MM.1S (cell line): ENCODE results near the gene BATF3.

Experiments used
- DNase-seq: peaks from one replicate; pipeline ENCODE4 v3.0.0-alpha.2; 2015
- H2AFZ ChIP-seq: fragments of 300-600 bp; sonication (generic); 2 replicates; pipeline ENCODE4 v1.6.0; 2016; ENCODE audit warnings: antibody characterized with exemption, low read length
- H3F3A ChIP-seq: fragments of 300-600 bp; sonication (generic); 2 replicates; pipeline ENCODE4 v1.6.1; 2016; ENCODE audit warnings: mild to moderate bottlenecking, antibody characterized with exemption, low read length, moderate library complexity, mixed read lengths; ENCODE audit not compliant: insufficient read depth
- H3K27ac ChIP-seq: fragments of 300-600 bp; sonication (generic); 2 replicates; pipeline ENCODE4 v1.5.1; 2016; ENCODE audit warnings: mild to moderate bottlenecking, low read length
- H3K27me3 ChIP-seq: fragments of 300-600 bp; sonication (generic); replicated peaks from 2 replicates; pipeline ENCODE4 v1.6.0; 2016; ENCODE audit warnings: low read length; ENCODE audit not compliant: insufficient read depth
- H3K36me3 ChIP-seq: fragments of 300-600 bp; sonication (generic); replicated peaks from 2 replicates; pipeline ENCODE4 v1.6.1; 2016; ENCODE audit warnings: mild to moderate bottlenecking, low read length, mixed read lengths; ENCODE audit not compliant: insufficient read depth
- H3K4me1 ChIP-seq: fragments of 300-600 bp; sonication (generic); 2 replicates; pipeline ENCODE4 v1.6.1; 2016; ENCODE audit warnings: low read length, mixed read lengths
- H3K4me2 ChIP-seq: fragments of 300-600 bp; sonication (generic); 2 replicates; pipeline ENCODE4 v1.6.0; 2016; ENCODE audit warnings: low read depth, low read length
- H3K4me3 ChIP-seq: fragments of 300-600 bp; sonication (generic); 2 replicates; pipeline ENCODE4 v1.5.1; 2016; ENCODE audit warnings: low read length, mixed read lengths
- H3K79me2 ChIP-seq: fragments of 300-600 bp; sonication (generic); 2 replicates; pipeline ENCODE4 v1.6.1; 2016; ENCODE audit warnings: mixed run types, low read length, mixed read lengths
- H3K9ac ChIP-seq: fragments of 300-600 bp; sonication (generic); 2 replicates; pipeline ENCODE4 v1.6.1; 2016; ENCODE audit warnings: low read length, mixed read lengths
- H3K9me2 ChIP-seq: fragments of 300-600 bp; sonication (generic); replicated peaks from 2 replicates; pipeline ENCODE4 v1.6.1; 2016; ENCODE audit warnings: mild to moderate bottlenecking, low read length, mixed read lengths; ENCODE audit not compliant: insufficient read depth
- H3K9me3 ChIP-seq: fragments of 300-600 bp; sonication (generic); replicated peaks from 2 replicates; pipeline ENCODE4 v1.6.1; 2016; ENCODE audit warnings: mild to moderate bottlenecking, low read length, mixed read lengths; ENCODE audit not compliant: insufficient read depth
- H4K20me1 ChIP-seq: fragments of 300-600 bp; sonication (generic); 2 replicates; pipeline ENCODE4 v1.6.1; 2016; ENCODE audit warnings: mild to moderate bottlenecking, low read length, moderate library complexity, mixed read lengths; ENCODE audit not compliant: insufficient read depth
- EZH2 ChIP-seq: fragments of 300-600 bp; sonication (generic); optimal IDR thresholded peaks from 2 replicates; pipeline ENCODE3; 2017; ENCODE audit warnings: low read depth, mild to moderate bottlenecking, antibody characterized with exemption, low read length, mixed read lengths
- EZH2phosphoT487 ChIP-seq: fragments of 300-600 bp; sonication (generic); IDR thresholded peaks from 2 replicates; pipeline ENCODE4 v1.6.1; 2018; ENCODE audit warnings: antibody characterized with exemption, low read length
- TF ChIP-seq, protein P1 (sequence below): fragments of 300-600 bp; sonication (generic); IDR thresholded peaks from 2 replicates; pipeline ENCODE4 v1.5.1; 2016; ENCODE audit warnings: antibody characterized with exemption, low read length, mixed read lengths

BATF3 gene

GRCh38 chr1:212638492-212639151 lies 61.0 kb downstream of the BATF3 start:
- H3K9me2 ChIP-seq, result no peaks in the 10 kb centered on the region
- H3K4me1 ChIP-seq, result peaks cover 34% of the 10 kb centered on the region
- H3K27me3 ChIP-seq, result no peaks in the 10 kb centered on the region
- H4K20me1 ChIP-seq, result no peaks in the 10 kb centered on the region
- H3K4me3 ChIP-seq, result no peak overlapping the region
- H3F3A ChIP-seq, result peaks cover 30% of the 10 kb centered on the region
- no peaks in the 10 kb centered on the region for H3K36me3 ChIP-seq
- H3K4me2 ChIP-seq, result no peak overlapping the region
- no peaks in the 10 kb centered on the region for H3K79me2 ChIP-seq
- no peaks in the 10 kb centered on the region for H3K9me3 ChIP-seq
- H3K9ac ChIP-seq, result no peak overlapping the region
- no peak for TF ChIP-seq EZH2phosphoT487
- TF ChIP-seq, protein P1, sequence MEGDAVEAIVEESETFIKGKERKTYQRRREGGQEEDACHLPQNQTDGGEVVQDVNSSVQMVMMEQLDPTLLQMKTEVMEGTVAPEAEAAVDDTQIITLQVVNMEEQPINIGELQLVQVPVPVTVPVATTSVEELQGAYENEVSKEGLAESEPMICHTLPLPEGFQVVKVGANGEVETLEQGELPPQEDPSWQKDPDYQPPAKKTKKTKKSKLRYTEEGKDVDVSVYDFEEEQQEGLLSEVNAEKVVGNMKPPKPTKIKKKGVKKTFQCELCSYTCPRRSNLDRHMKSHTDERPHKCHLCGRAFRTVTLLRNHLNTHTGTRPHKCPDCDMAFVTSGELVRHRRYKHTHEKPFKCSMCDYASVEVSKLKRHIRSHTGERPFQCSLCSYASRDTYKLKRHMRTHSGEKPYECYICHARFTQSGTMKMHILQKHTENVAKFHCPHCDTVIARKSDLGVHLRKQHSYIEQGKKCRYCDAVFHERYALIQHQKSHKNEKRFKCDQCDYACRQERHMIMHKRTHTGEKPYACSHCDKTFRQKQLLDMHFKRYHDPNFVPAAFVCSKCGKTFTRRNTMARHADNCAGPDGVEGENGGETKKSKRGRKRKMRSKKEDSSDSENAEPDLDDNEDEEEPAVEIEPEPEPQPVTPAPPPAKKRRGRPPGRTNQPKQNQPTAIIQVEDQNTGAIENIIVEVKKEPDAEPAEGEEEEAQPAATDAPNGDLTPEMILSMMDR, result no peak
- TF ChIP-seq EZH2, result no peak
- no peak for DNase-seq
- H3K27ac ChIP-seq, result no peak overlapping the region
- no peak overlapping the region for H2AFZ ChIP-seq

DNA sequence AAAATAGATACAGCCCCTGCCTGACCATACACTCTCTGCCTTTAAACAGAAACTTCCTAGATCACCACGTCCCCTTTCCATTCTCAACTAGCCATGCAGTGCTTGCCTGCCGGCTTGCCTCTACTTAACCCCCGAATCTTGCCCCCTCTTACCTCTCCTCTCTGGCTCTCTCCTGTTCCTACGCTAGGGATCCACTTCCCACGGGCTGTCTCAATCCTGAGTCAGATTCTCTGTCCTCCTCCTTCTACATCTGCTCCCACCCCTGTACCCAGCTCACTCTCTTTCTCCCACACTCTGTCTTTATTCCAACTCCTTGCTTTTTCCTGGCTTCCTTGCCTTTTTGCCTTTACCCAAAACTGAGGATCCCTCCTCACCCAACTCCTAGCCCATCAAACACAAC lies 61.7 kb downstream of the BATF3 start:
- no peak overlapping the region for H3K27ac ChIP-seq
- no peaks in the 10 kb centered on the region for H3K9me2 ChIP-seq
- H3K4me2 ChIP-seq, result no peak overlapping the region
- H3K9me3 ChIP-seq, result no peaks in the 10 kb centered on the region
- H3K36me3 ChIP-seq, result no peaks in the 10 kb centered on the region
- H3K4me1 ChIP-seq, result peaks cover 34% of the 10 kb centered on the region
- peaks cover 30% of the 10 kb centered on the region for H3F3A ChIP-seq
- no peaks in the 10 kb centered on the region for H3K79me2 ChIP-seq
- no peak for TF ChIP-seq EZH2
- no peak for TF ChIP-seq EZH2phosphoT487
- H3K4me3 ChIP-seq, result no peak overlapping the region
- no peak for DNase-seq
- no peaks in the 10 kb centered on the region for H3K27me3 ChIP-seq
- H2AFZ ChIP-seq, result no peak overlapping the region
- no peak overlapping the region for H3K9ac ChIP-seq
- H4K20me1 ChIP-seq, result no peaks in the 10 kb centered on the region
